Measurements from ENCODE around the gene PCSK6. TPM values are rescaled to one million over a fixed set of nuclear protein-coding genes. Genes with fewer than 3 reads are reported as not detected.
A peak's percentile ranks its signal among the peaks of the same experiment; 100 is the strongest.

Gene PCSK6
- total RNA-seq, 1 donor from 2014 or later, result 16.6 TPM

DNA sequence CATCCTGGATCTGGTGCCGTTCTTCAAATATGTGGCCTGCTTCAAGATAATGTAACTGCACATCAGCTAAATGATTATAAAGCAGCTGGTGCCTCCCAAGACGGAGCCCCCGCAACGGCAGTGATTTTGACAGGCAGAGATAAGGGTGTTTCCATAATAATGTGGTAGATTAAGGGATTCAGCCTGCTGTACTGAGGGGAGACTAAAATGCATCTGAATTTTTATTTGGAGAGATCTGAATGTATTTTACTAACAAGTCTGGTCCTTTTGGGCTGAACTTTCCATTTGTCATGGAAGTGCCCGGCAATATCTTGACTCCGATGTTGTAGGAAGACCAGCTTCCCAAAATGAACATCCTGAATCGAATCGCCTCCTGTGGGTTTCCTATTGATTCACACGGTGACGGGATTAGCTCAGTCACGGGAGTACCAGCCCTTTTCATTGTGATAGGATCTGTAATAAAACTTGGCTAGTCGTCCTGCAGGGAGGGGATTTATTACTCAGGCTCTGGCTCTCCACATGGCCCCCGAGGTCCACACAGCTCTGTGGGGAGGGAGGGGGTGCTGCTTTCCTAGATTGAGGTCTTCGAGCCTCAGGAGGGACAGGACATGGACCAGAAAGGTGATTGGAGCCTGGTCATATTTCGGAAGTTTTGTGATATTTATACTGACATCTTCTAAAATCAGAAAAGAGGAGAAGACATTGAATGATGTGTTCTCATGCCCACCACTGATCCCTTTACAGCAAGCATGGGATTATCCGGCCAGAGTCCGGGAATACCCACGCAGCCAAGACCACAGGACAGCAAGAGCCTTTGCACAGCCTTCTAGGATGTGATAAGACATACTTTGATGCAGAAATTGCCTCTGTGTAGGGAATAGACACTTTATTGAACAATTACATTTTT, 2.5 kb upstream of the PCSK6 start:
- Histone ChIP-seq H3K4me1 (peaks cover 10% of the 10 kb centered on the region), H3K27me3 (peaks cover 12% of the 10 kb centered on the region), H3K4me3 (no peak overlapping the region), H3K27ac (no peak overlapping the region), H3K9me3 (no peaks in the 10 kb centered on the region), H3K36me3 (no peaks in the 10 kb centered on the region)
- ATAC-seq, result no peak
- no peak for DNase-seq
- intact Hi-C loops (cut with DNase I), result no loop called here
- TF ChIP-seq, protein P1, sequence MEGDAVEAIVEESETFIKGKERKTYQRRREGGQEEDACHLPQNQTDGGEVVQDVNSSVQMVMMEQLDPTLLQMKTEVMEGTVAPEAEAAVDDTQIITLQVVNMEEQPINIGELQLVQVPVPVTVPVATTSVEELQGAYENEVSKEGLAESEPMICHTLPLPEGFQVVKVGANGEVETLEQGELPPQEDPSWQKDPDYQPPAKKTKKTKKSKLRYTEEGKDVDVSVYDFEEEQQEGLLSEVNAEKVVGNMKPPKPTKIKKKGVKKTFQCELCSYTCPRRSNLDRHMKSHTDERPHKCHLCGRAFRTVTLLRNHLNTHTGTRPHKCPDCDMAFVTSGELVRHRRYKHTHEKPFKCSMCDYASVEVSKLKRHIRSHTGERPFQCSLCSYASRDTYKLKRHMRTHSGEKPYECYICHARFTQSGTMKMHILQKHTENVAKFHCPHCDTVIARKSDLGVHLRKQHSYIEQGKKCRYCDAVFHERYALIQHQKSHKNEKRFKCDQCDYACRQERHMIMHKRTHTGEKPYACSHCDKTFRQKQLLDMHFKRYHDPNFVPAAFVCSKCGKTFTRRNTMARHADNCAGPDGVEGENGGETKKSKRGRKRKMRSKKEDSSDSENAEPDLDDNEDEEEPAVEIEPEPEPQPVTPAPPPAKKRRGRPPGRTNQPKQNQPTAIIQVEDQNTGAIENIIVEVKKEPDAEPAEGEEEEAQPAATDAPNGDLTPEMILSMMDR (IDR thresholded peaks at IDR 0.05), result no peak

DNA sequence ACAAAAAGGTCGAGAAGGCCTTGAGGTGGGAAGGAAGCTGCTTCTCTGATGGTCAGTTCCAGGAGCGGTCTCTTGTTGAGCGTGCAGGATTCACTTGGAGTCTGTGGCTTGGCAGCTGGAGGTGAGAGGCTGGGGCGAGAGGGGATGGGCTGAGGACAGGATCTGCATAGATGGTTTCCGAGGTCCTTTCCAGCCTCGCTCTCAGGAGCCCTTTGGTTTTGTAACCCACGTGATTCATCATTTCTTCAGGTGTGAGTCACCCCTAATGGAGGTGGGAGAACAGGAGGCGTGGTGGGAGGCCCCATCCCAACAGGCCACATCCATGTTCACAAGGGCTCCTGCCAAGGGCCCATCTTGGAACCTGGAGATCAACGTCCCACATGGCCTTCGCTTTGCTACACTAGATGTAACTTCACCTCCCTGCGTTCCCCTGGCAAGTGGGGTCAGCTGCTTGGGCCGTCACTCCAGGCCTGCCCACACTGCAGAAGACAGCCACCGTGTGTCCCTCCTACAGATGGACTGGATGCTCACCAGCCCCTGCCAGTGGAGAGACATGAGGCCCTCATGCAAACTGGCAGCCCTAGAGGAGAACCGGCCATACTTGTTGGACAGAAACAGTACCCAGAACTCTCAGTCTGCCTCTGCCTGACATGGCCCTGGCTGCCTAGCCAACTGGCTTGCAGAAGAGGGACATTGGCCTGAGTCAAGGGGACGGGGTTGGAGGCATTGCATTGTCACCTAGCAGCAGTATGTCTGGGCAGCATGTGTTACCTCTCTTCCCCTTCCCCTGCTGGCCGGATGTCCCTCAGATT, 1.6 kb upstream of the PCSK6 start:
- TF ChIP-seq, protein P1 (IDR thresholded peaks at IDR 0.05), result no peak
- Histone ChIP-seq H3K9me3 (no peaks in the 10 kb centered on the region), H3K27ac (no peak overlapping the region), H3K4me1 (peaks cover 6% of the 10 kb centered on the region), H3K27me3 (peaks cover 14% of the 10 kb centered on the region), H3K4me3 (no peak overlapping the region), H3K36me3 (no peaks in the 10 kb centered on the region)
- intact Hi-C loops (cut with DNase I), result no loop called here
- no peak for DNase-seq
- ATAC-seq, result no peak

DNA sequence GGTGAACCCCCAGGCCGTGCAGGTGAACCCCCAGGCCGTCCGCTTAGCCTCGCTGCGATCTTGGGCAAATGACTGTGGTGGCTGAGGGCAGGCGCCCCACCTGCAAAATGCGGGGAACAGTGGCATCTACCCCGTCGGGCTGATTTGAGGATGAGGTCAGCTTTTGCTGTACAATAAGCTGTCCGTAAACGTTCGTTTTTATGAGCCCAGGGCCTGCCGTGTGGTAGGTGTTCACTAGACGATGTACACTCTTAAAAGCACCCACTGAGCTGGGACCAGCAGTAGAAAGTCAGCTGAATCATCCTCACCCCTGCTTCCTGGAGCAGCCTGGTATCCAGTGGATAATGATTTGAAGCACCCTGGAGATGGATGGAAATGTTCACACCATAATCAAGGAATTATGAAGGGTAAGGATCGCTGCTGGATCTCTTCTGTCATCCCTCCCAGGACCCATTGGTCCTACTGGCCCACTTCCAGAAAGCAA, 943 bp upstream of the PCSK6 start:
- Histone ChIP-seq H3K4me1 (peaks cover 3% of the 10 kb centered on the region), H3K27me3 (peaks cover 14% of the 10 kb centered on the region), H3K9me3 (no peaks in the 10 kb centered on the region), H3K27ac (no peak overlapping the region), H3K36me3 (no peaks in the 10 kb centered on the region), H3K4me3 (no peak overlapping the region)
- intact Hi-C loops (cut with DNase I), result no loop called here
- ATAC-seq, result no peak
- no peak for DNase-seq
- TF ChIP-seq, protein P1 (IDR thresholded peaks at IDR 0.05), result no peak

DNA sequence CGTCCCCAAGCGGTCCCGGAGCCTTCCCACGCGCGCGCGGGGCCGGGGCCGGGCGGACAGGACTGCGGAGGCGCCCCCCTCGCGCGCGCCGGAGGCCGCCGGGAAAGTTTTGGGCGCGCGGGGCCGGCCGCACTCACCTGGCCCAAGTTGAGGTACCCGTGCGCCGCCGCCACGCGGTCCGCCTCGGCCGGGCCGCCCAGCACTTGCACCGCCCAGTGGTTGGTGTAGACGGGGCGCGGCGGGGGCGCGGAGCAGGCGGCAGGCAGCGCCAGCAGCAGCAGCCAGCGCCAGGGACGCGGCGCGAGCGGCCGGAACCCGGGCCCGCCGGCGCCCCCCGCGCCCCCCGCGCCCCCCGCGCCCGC, 289 bp downstream of the PCSK6 start:
- peak; percentile 75 for ATAC-seq
- TF ChIP-seq, protein P1 (IDR thresholded peaks at IDR 0.05), result no peak
- Histone ChIP-seq H3K4me3 (peak overlapping the region; percentile 38), H3K4me1 (peaks cover 3% of the 10 kb centered on the region), H3K9me3 (no peaks in the 10 kb centered on the region), H3K36me3 (no peaks in the 10 kb centered on the region), H3K27ac (no peak overlapping the region), H3K27me3 (peaks cover 14% of the 10 kb centered on the region)
- DNase-seq, result peak; percentile 81
- intact Hi-C loops (cut with DNase I), result no loop called here

DNA sequence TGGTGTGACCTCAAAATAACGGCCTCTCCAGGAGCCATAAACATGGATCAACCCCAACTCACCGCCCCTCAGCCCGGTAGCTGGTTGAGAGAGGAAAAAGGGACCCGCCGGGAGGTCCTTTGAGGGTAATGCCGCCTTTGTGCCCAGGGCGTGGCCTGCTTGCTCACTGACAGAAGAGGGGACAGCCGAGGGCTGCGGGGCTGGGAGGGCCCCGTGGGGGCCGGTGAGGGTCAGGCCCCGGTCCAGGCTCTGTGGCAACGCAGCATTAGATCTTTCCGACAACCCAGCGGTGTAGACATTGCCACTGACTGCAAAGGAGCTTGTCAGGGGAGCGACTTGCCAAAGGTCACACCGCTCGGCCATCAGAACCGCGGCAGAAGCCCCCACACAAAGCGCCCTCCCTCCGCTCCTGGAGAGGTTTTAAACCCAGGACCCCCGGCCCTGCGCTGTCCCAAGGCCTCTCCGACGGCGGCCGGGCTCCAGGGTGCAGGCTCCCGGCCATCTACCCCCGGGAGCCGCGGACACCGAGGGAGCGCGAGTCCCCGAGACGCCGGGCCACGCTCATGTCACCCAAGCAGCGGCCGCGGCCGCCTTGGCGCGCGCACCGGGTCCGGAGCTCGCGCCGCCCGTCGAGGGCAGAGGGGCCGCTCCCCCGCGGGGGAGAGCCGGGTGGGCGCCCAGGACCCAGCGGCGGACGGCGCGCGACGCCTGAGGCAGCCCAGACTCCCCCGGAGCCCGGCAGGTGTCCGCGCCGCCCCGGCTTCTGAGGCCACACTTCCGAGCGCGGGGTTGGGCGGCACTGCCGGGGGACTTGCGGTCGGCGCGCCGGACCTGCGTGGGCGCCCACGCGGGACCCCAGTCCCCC, 975 bp downstream of the PCSK6 start:
- no peak for DNase-seq

More for the DNA sequence above, 975 bp downstream of the PCSK6 start:
- Histone ChIP-seq H3K4me1 (peaks cover 3% of the 10 kb centered on the region), H3K27me3 (peaks cover 14% of the 10 kb centered on the region), H3K36me3 (no peaks in the 10 kb centered on the region), H3K9me3 (no peaks in the 10 kb centered on the region), H3K4me3 (peak overlapping the region; percentile 38), H3K27ac (no peak overlapping the region)
- no peak for ATAC-seq
- intact Hi-C loops (cut with DNase I), result no loop called here
- TF ChIP-seq, protein P1 (IDR thresholded peaks at IDR 0.05), result no peak
